Prostate gland (tissue), 2 donors: ENCODE data around the gene NR2C2.

Experiments used
- CTCF ChIP-seq, 4 experiments: fragments of 200-600 bp in 2 of 4; fragments of 450-650 bp in 2 of 4; sonication (generic) in 2 of 4; IDR thresholded peaks; 1 replicate in 3 of 4; 2 replicates in 1 of 4; pipeline ENCODE4 v1.5.1; 2016 to 2019; ENCODE audit warnings: antibody characterized with exemption in 4 of 4, mild to moderate bottlenecking in 2 of 4, moderate library complexity in 2 of 4
- POLR2A ChIP-seq: fragments of 450-650 bp; IDR thresholded peaks from one replicate; pipeline ENCODE4 v1.6.1; 2016; ENCODE audit warnings: antibody characterized with exemption, mild to moderate bottlenecking
- POLR2AphosphoS5 ChIP-seq: sonication (generic); formaldehyde crosslinking; IDR thresholded peaks from one replicate; pipeline ENCODE4 v1.6.1; 2017; ENCODE audit warnings: antibody characterized with exemption

- TF ChIP-seq CTCF (IDR thresholded peaks at IDR 0.05), result no peak
- TF ChIP-seq POLR2AphosphoS5, result no peak
- TF ChIP-seq POLR2A, result no peak
These were observed 85.7 kb downstream of the NR2C2 start for GRCh38 chr3:15033103-15033502.
